Measurements from ENCODE around the gene KDM2B.

DNA sequence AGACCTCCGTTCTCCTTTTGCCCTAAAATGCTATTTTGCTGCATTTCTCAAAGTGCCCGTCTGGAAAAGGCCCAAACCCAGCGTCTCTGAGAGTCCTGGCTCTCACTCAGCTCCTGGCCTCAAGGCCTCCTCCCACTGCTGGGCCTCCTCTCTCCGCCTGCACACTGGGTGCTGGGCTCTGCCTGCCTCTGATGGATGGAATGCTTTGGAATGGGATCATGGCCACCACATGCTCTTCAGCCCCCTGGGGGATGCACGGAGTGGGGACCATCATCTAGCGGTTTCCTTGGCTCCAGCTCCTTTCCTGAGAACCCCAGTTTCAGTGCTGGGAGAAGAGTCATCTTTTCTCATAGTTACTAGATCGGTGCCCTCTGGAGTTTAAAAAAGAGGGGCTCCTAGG is 65.2 kb downstream of the KDM2B start:
- TF ChIP-seq, protein P1, sequence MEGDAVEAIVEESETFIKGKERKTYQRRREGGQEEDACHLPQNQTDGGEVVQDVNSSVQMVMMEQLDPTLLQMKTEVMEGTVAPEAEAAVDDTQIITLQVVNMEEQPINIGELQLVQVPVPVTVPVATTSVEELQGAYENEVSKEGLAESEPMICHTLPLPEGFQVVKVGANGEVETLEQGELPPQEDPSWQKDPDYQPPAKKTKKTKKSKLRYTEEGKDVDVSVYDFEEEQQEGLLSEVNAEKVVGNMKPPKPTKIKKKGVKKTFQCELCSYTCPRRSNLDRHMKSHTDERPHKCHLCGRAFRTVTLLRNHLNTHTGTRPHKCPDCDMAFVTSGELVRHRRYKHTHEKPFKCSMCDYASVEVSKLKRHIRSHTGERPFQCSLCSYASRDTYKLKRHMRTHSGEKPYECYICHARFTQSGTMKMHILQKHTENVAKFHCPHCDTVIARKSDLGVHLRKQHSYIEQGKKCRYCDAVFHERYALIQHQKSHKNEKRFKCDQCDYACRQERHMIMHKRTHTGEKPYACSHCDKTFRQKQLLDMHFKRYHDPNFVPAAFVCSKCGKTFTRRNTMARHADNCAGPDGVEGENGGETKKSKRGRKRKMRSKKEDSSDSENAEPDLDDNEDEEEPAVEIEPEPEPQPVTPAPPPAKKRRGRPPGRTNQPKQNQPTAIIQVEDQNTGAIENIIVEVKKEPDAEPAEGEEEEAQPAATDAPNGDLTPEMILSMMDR (optimal IDR thresholded peaks at IDR 0.05 in 1 of 3, IDR thresholded peaks at IDR 0.05 in 1 of 3, conservative IDR thresholded peaks at IDR 0.05 in 1 of 3; ENCODE audit: extremely low read depth in 1 of 3, insufficient read depth in 2 of 3, low read length in 3 of 3): no peak
- TF ChIP-seq EZH2 (IDR thresholded peaks at IDR 0.05; ENCODE audit: low read length): no peak

Data from keratinocyte (primary cell).